Stimulated activated CD4-positive, alpha-beta T cell treated with anti-CD3 and anti-CD28 coated beads, TNF-alpha, amount 100 ng/mL, for 4 hours (primary cell): Measurements from ENCODE around the gene PRPSAP1.
"Not testable (repeated sequence)": the region's sequence is repeated elsewhere in the genome, so short reads cannot be mapped to it uniquely, and the experiment has no call there.

Experiments used
- DNase-seq, 3 experiments: peaks; one replicate each; pipeline ENCODE4 v3.0.0-alpha.2; 2020; ENCODE audit warnings: low read depth in 3 of 3

PRPSAP1 gene

GRCh38 chr17:76277300-76278267, 76.1 kb downstream of the PRPSAP1 start:
- DNase-seq = no peak

- no peak for DNase-seq
These were observed 77.0 kb downstream of the PRPSAP1 start for GRCh38 chr17:76276461-76277299.

- DNase-seq = no peak
These were observed 77.7 kb downstream of the PRPSAP1 start for GRCh38 chr17:76276069-76276431.

GRCh38 chr17:76275382-76276068, 78.2 kb downstream of the PRPSAP1 start:
- no peak for DNase-seq

GRCh38 chr17:76274112-76274956, 79.4 kb downstream of the PRPSAP1 start:
- DNase-seq = no peak

GRCh38 chr17:76273445-76274111, 80.1 kb downstream of the PRPSAP1 start:
- no peak for DNase-seq

- DNase-seq = peak in 2 of 3 experiments; percentile 31 to 46
These were observed 80.9 kb downstream of the PRPSAP1 start for GRCh38 chr17:76272541-76273444.

GRCh38 chr17:76271669-76272540, 81.8 kb downstream of the PRPSAP1 start:
- DNase-seq = peak; percentile 66 to 81 (median 73)

- no peak for DNase-seq
These were observed 82.7 kb downstream of the PRPSAP1 start for GRCh38 chr17:76270770-76271668.

GRCh38 chr17:76270127-76270592, 83.6 kb downstream of the PRPSAP1 start:
- DNase-seq = no peak

- DNase-seq = no peak
These were observed 84.4 kb downstream of the PRPSAP1 start for GRCh38 chr17:76268991-76269981.

GRCh38 chr17:76268015-76268749, 85.5 kb downstream of the PRPSAP1 start:
- peak; percentile 47 to 74 (median 71) for DNase-seq

GRCh38 chr17:76267581-76268001, 86.1 kb downstream of the PRPSAP1 start:
- not testable (repeated sequence) for DNase-seq

GRCh38 chr17:76267051-76267576, 86.6 kb downstream of the PRPSAP1 start:
- DNase-seq = no peak
